K562 (cell line): ENCODE results near the gene JPH3. TPM values are rescaled to one million over a fixed set of nuclear protein-coding genes. Genes with fewer than 3 reads are reported as not detected.

ENCODE experiments used
- ATAC-seq: fragments of 200-7000 bp; cut with Tn5 transposase; 3 replicates; pipeline ENCODE4 v1.9.1; 2020; ENCODE audit warnings: moderate library complexity
- BruUV-seq: library from RNA; stranded (reverse); fragments of 400-500 nt; replicated peaks from 2 replicates; lab custom pipeline; 2021; lab: Mats Ljungman, UMichigan
- CTCF ChIA-PET: fragments of 300-600 bp; formaldehyde crosslinking; extraction: SDS; loops from one replicate; lab custom pipeline; 2021; ENCODE audit warnings: low intra/inter-chr PET ratio; lab: Yijun Ruan, JAX
- POLR2A ChIA-PET: fragments of 300-600, 350-650 bp; sonication (Branson Sonifier 250); formaldehyde crosslinking; extraction: SDS; loops from one replicate; lab custom pipeline; 2021; ENCODE audit warnings: antibody characterized with exemption, inconsistent platforms; lab: Yijun Ruan, JAX
- DNase-seq, 4 experiments: peaks; one replicate each; pipeline versions ENCODE4 v3.0.0 to v3.0.0-alpha.2; 2011 to 2018; ENCODE audit warnings: low spot score in 3 of 4, mixed read lengths in 3 of 4; ENCODE audit errors: extremely low read depth in 1 of 4
- FAIRE-seq: peaks from 2 replicates; lab custom pipeline; 2011; peaks lifted over from hg19 to GRCh38; lab: Jason Lieb, UNC
- H2AFZ ChIP-seq: 2 replicates; pipeline ENCODE4 v1.6.0; 2011; ENCODE audit warnings: low read depth, low read length, control low read depth, inconsistent platforms
- H3K27ac ChIP-seq: fragments of 200-600 bp; 3 replicates; pipeline ENCODE4 v1.8.0; 2011; ENCODE audit warnings: low read depth, mild to moderate bottlenecking, control low read depth, inconsistent platforms, low read length, moderate library complexity, mixed read lengths; ENCODE audit errors: extremely low read depth
- H3K27me3 ChIP-seq, 2 experiments: fragments of 300-600 bp in 1 of 2; 2 replicates in 1 of 2; 3 replicates in 1 of 2; pipeline versions ENCODE4 v1.6.0 to v1.8.0; 2011; ENCODE audit warnings: inconsistent platforms in 2 of 2, low read length in 2 of 2, mild to moderate bottlenecking in 1 of 2, mixed read lengths in 1 of 2, moderate library complexity in 1 of 2; ENCODE audit not compliant: control insufficient read depth in 2 of 2, insufficient read depth in 2 of 2
- H3K36me3 ChIP-seq: fragments of 300-600 bp; 3 replicates; pipeline ENCODE4 v1.8.0; 2011; ENCODE audit warnings: mild to moderate bottlenecking, low read length, inconsistent platforms; ENCODE audit not compliant: control insufficient read depth, insufficient read depth
- H3K4me1 ChIP-seq, 2 experiments: fragments of 200-600 bp in 1 of 2; replicated peaks in 1 of 2; 2 replicates in 1 of 2; 3 replicates in 1 of 2; pipeline versions ENCODE4 v1.5.1 to v1.8.0; 2011; ENCODE audit warnings: inconsistent platforms in 2 of 2, low read length in 2 of 2, mild to moderate bottlenecking in 1 of 2, mixed read lengths in 1 of 2, moderate library complexity in 1 of 2; ENCODE audit not compliant: control insufficient read depth in 2 of 2, insufficient read depth in 2 of 2
- H3K4me2 ChIP-seq: 2 replicates; pipeline ENCODE4 v1.6.1; 2011; ENCODE audit warnings: low read length, control low read depth, inconsistent platforms, mixed read lengths; ENCODE audit not compliant: insufficient read depth
- H3K4me3 ChIP-seq: fragments of 200-600 bp; sonication (generic), shearing (Covaris generic); 2 replicates; pipeline ENCODE4 v1.5.1; 2016; ENCODE audit warnings: control low read depth, inconsistent platforms
- H3K79me2 ChIP-seq: fragments of 200-600 bp; 3 replicates; pipeline ENCODE4 v1.8.0; 2011; ENCODE audit warnings: low read length, inconsistent platforms; ENCODE audit not compliant: control insufficient read depth, insufficient read depth
- H3K9ac ChIP-seq, 2 experiments: 2 replicates each; pipeline versions ENCODE4 v1.6.0 to v1.6.1; 2011; ENCODE audit warnings: low read depth in 2 of 2, low read length in 2 of 2, control low read depth in 1 of 2, inconsistent platforms in 1 of 2, mild to moderate bottlenecking in 1 of 2, mixed read lengths in 1 of 2; ENCODE audit not compliant: insufficient read depth in 1 of 2
- H3K9me1 ChIP-seq: one replicate; pipeline ENCODE4 v1.6.0; 2011; ENCODE audit warnings: inconsistent platforms, mild to moderate bottlenecking, low read length, moderate library complexity; ENCODE audit not compliant: control insufficient read depth, insufficient read depth
- H3K9me3 ChIP-seq: replicated peaks from 2 replicates; pipeline ENCODE4 v1.5.1; 2011; ENCODE audit warnings: low read depth, low read length, inconsistent platforms; ENCODE audit not compliant: control insufficient read depth, insufficient read depth
- H4K20me1 ChIP-seq: replicated peaks from 2 replicates; pipeline ENCODE4 v1.6.1; 2011; ENCODE audit warnings: low read length, inconsistent platforms, mixed read lengths; ENCODE audit not compliant: control insufficient read depth, insufficient read depth
- BRF1 ChIP-seq: IDR thresholded peaks from 3 replicates; pipeline ENCODE4 v1.6.1; 2011; ENCODE audit warnings: borderline replicate concordance, mild to moderate bottlenecking; ENCODE audit not compliant: insufficient read length; ENCODE audit errors: extremely low read depth
- RBM39 ChIP-seq: fragments of 200-400 bp; formaldehyde crosslinking; optimal IDR thresholded peaks from 2 replicates; pipeline ENCODE3; 2018; ENCODE audit warnings: low read depth, low read length
- ZNF146 ChIP-seq: IDR thresholded peaks from one replicate; pipeline ENCODE4 v1.6.1; 2018; ENCODE audit warnings: missing compliant biosample characterization; ENCODE audit not compliant: unreplicated experiment
- WGBS: fragments of 100-300 bp; shearing (Covaris generic); methylation state at CpG from one replicate; pipeline ENCODE4 v1.1.6; 2016; ENCODE audit warnings: low coverage, mixed read lengths; ENCODE audit not compliant: insufficient coverage; ENCODE audit errors: missing lambda C conversion rate; 5-methylcytosine and 5-hydroxymethylcytosine counted together
- in situ Hi-C: fragments of 300-500 bp; cut with MboI; formaldehyde crosslinking; loops from 4 replicates; pipeline ENCODE4 v1.15.0; 2018; ENCODE audit warnings: inconsistent platforms, mixed read lengths
- intact Hi-C: fragments of 100-400 bp; cut with micrococcal nuclease; formaldehyde crosslinking; loops from 2 replicates; pipeline ENCODE4 v1.14.2; 2022
- polyA plus RNA-seq, 8 experiments: library from polyadenylated mRNA; depleted of rRNA in 4 of 8; stranded (reverse) in 5 of 8; unstranded in 3 of 8; fragments of >200 nt; fragmentation: Nextera tagmentation in 2 of 8; fragmentation: Illumina TruSeq in 1 of 8; extraction: Ambion mirVana in 2 of 8; extraction: Trizol in 1 of 8; gene quantifications; 2 replicates each; pipeline versions ENCODE4 v1.2.1 to v1.2.3, GENCODE V29; 2011 to 2014; ENCODE audit warnings: inconsistent platforms in 1 of 8, missing spikeins in 1 of 8
- total RNA-seq, 7 experiments: library from RNA; depleted of rRNA in 6 of 7; stranded (reverse); fragments of >200 nt in 6 of 7; fragmentation: Illumina TruSeq in 2 of 7; extraction: Trizol in 2 of 7; gene quantifications; 2 replicates each; pipeline versions ENCODE4 v1.2.1 to v1.2.3, GENCODE V29; 2011 to 2021; ENCODE audit warnings: low replicate concordance in 1 of 7

Gene JPH3
- total and polyA plus RNA-seq, 9 of the 15 experiments (the other 6 are each of a cell fraction or from before 2014, with no cell fraction given), result 0.01 TPM; not detected in 8

DNA sequence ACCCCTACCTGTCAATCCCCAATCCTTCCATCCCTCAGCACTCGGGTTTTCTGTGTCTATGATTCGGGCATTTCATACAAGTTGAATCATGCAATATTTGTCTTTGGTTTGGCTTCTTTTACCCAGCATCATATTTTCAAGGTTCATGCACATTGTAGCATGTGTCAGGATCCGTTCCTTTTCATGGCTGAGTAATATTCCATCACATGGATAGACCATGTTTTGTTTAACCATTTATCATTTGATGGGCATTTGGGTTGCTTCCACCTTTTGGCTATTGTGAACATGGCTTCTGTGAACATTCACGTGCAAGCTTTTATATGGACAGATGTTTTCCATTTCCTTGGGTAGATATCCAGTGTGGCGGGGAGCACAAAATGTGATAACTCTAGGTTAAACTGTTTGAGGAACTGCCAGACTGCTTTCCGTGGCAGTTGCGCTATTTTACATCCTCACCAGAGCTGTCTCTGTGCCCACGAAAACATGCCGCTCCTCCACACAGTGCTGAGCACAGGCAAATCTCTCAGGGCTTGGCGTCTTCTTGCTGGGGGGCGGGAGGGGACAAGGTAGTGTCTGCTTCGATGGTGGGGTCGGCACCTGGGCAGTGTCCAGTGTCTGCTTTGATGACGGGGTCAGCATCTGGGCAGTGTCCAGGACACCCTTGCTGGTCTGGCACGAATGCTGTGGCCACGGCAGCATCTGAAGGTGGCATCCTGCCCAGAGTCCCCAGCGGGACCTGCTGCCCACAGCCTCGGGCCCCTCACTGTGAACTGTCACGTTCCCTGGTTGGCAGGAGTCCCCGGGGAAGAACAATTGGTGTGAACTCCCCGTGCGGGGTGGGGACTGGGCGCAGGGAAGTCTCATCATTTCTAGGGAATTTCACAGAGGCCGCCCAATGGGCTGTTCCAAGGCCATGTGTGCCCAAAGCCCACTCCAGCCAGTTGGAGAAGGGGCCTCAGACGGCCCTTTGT is 32.4 kb upstream of the JPH3 start:
- no peak overlapping the region for H3K4me2 ChIP-seq
- H4K20me1 ChIP-seq, result no peaks in the 10 kb centered on the region; the same call in 1 of the 2 replicates
- H3K79me2 ChIP-seq, result no peaks in the 10 kb centered on the region
- peaks cover 0 to 7% of the 10 kb centered on the region in 2 experiments; a peak in 4 of 5 replicates for H3K4me1 ChIP-seq
- POLR2A ChIA-PET, result interaction anchor here (1.0 to 1.1 kb wide), 3 partner anchors 9 to 12 kb away, joined by 3 to 6 read pairs (median 3); no protein-coding TSS in a partner anchor
- H3K4me3 ChIP-seq, result no peak overlapping the region
- 6% methylated on average over 25 of the region's 25 CpGs for WGBS
- no peak for FAIRE-seq
- no peak for ATAC-seq
- H3K27ac ChIP-seq, result no peak overlapping the region
- H3K36me3 ChIP-seq, result no peaks in the 10 kb centered on the region
- no peak overlapping the region for H3K9ac ChIP-seq
- intact Hi-C loops (loop anchor here (5.0 to 10.0 kb wide), 2 partner anchors 108 to 155 kb away; no protein-coding TSS in a partner anchor), in situ Hi-C loops (no loop called here)
- H2AFZ ChIP-seq, result no peak overlapping the region
- TF ChIP-seq BRF1, result no peak
- TF ChIP-seq ZNF146 (CRISPR knock-in tag), result peak; percentile 97
- TF ChIP-seq RBM39, result no peak
- no TSS peak for BruUV-seq
- peaks cover 31 to 82% of the 10 kb centered on the region in 2 experiments for H3K27me3 ChIP-seq
- no peak for DNase-seq
- no peaks in the 10 kb centered on the region for H3K9me1 ChIP-seq
- H3K9me3 ChIP-seq, result no peaks in the 10 kb centered on the region
- CTCF ChIA-PET, result interaction anchor here (0.7 kb wide), 1 partner anchor 424 kb away, joined by 3 read pairs; no protein-coding TSS in a partner anchor
